RWPE1 (cell line): ENCODE data around the gene BTG4.

Experiments used
- CTCF ChIA-PET: fragments of 350-600 bp; sonication (Branson Sonifier 250); formaldehyde crosslinking; extraction: SDS; loops from one replicate; lab custom pipeline; 2021; lab: Yijun Ruan, JAX
- POLR2A ChIA-PET: fragments of 400-600 bp; formaldehyde crosslinking; extraction: SDS; loops from one replicate; lab custom pipeline; 2020; ENCODE audit warnings: antibody characterized with exemption; ENCODE audit not compliant: low non-redundant PET; lab: Yijun Ruan, JAX
- DNase-seq: peaks from one replicate; pipeline ENCODE4 v3.0.0; 2012; ENCODE audit warnings: low spot score
- H3K27ac ChIP-seq: fragments of 450-650 bp; 2 replicates; pipeline ENCODE4 v1.5.1; 2017
- TF ChIP-seq, protein P1 (sequence below): fragments of 450-650 bp; conservative IDR thresholded peaks from 2 replicates; pipeline ENCODE4 v1.5.1; 2017; ENCODE audit warnings: low read depth, mild to moderate bottlenecking

BTG4 gene

DNA sequence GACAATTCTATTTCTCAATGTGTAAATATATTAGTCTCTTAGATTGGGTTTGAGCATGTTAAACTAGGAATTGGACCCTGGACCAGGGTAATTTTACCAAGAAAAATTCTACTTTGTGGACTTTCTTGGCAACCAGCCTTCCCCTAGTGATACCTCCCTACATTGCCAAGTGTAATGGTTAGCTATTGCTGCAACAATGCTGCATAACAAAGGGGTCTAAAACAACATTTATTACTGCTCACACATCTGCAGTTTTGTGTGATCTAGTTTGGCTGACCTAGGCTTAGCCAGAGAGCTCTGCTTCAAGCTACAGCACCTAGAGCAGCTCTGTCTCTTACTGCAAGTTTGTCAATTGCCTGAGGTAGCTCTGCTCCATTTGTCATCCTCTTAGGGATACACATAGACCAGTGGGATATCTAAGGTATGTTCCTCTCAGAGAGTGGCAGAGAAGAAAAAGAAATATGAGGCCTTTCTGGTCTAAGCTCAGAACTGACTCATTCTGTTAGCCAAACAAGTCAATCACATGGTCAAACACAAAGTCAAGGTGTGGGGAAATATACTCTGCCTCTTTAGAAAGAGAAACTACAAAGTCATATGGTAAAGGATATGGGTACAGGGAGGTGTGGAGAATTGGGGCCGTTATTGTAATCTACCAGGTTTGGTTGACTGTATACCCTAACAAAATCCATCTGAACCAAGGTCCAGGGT, 26.4 kb upstream of the BTG4 start:
- DNase-seq: no peak
- TF ChIP-seq, protein P1, sequence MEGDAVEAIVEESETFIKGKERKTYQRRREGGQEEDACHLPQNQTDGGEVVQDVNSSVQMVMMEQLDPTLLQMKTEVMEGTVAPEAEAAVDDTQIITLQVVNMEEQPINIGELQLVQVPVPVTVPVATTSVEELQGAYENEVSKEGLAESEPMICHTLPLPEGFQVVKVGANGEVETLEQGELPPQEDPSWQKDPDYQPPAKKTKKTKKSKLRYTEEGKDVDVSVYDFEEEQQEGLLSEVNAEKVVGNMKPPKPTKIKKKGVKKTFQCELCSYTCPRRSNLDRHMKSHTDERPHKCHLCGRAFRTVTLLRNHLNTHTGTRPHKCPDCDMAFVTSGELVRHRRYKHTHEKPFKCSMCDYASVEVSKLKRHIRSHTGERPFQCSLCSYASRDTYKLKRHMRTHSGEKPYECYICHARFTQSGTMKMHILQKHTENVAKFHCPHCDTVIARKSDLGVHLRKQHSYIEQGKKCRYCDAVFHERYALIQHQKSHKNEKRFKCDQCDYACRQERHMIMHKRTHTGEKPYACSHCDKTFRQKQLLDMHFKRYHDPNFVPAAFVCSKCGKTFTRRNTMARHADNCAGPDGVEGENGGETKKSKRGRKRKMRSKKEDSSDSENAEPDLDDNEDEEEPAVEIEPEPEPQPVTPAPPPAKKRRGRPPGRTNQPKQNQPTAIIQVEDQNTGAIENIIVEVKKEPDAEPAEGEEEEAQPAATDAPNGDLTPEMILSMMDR: no peak
- ChIA-PET CTCF (interaction anchor here (0.7 kb wide), 1 partner anchor 1598 kb away, joined by 4 read pairs; no protein-coding TSS in a partner anchor), POLR2A (no interaction called here)
- H3K27ac ChIP-seq: no peak overlapping the region

DNA sequence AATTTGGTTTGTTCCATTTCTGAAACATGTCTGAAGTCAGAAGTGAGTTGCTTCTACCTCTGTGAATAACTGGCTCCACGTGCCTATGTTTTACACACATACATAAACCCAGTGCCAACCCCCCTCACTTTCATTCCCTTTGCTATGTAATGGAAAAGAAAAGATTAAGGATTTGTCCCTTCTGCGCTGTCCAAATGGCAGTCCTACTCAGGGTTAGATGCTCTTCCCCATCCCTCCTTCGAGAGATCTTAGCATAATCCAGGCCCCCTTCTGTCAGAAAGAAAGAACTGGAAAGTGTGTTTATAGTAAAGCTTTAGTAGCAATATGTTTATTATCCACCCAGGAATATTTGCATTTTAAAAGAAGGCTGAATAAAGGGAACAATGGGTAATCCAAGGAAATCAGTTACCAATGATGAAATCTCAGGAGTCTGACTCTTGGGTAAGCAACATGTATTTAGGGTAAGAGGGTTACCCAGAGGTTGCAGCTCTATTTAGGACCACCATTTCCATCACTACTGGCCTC, 25.2 kb upstream of the BTG4 start:
- CTCF ChIA-PET: no interaction called here

DNA sequence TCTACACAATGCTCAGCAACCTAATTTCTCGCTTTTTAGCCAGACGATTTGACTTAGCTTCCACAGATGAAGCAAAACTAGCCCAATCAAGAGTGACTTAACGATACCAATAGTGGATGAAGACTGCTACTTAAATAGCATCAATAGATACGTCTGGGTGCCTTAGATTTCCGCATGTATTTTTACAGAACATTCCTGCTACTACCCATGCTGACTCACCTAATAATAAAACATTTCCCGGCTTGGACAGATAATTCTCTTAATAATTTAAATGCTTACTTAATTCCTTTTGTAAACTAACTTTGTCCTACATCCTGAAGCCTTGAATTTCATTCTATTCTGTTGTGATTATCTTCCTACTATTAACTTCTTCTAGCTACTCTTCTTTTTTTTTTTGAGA, 23.1 kb upstream of the BTG4 start:
- no peak for DNase-seq
- H3K27ac ChIP-seq: no peak overlapping the region
- TF ChIP-seq, protein P1: no peak
- POLR2A ChIA-PET: no interaction called here
- CTCF ChIA-PET: no interaction called here

More for the DNA sequence above, 25.2 kb upstream of the BTG4 start:
- POLR2A ChIA-PET: no interaction called here
- no peak for DNase-seq
- no peak overlapping the region for H3K27ac ChIP-seq
- TF ChIP-seq, protein P1: no peak

DNA sequence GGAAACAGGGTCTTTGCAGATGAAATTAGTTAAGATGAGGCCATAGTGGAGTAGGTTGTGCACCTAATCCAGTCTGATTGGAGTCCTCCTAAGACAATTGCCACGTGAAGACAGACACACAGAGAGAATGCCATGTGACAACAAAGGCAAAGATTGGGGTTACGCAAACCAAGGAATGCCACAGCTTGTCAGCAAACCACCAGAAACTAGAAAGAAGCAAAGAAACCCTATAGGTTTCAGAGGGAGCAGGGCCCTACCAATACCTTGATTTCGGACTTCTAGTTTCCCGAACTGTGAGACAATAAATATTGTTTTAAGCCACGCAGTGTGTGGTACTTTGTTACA, 20.2 kb upstream of the BTG4 start:
- POLR2A ChIA-PET: no interaction called here
- TF ChIP-seq, protein P1: no peak
- H3K27ac ChIP-seq: no peak overlapping the region
- no peak for DNase-seq
- CTCF ChIA-PET: no interaction called here

DNA sequence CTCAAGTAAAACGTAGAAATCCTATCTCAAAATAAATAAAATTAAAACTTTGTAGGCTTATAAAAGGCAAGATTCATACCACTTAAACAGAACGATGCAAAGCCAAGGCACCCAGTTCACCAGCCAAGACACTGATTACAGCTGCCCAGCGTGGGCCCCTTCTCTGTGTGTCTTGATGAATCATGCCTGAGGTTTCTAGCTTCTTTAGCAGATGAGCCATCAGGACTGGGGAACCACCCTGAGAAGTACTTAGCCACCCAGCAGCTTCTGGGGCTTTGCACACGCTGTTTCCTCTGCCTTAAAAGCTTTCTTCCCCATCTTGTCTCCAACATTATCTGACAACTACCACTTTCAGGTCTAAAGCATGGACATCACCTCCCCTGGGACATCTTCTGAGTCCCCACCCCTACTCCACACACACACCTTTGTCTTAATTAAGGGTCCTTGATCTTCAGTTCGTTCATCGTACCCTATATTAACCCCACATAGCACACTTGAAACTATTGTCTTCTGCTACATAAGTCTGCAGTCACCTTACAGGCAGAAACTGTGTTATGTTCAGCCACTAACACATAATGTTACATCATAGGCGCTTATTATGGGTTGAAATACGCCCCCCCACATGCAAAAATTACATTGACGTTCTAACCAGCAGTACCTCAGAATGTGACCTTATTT, 19.6 kb upstream of the BTG4 start:
- peak; percentile 87 for DNase-seq
- no peak overlapping the region for H3K27ac ChIP-seq
- CTCF ChIA-PET: no interaction called here
- TF ChIP-seq, protein P1: no peak
- POLR2A ChIA-PET: interaction anchor here (0.6 kb wide), 1 partner anchor 405 kb away, joined by 3 read pairs; no protein-coding TSS in a partner anchor

DNA sequence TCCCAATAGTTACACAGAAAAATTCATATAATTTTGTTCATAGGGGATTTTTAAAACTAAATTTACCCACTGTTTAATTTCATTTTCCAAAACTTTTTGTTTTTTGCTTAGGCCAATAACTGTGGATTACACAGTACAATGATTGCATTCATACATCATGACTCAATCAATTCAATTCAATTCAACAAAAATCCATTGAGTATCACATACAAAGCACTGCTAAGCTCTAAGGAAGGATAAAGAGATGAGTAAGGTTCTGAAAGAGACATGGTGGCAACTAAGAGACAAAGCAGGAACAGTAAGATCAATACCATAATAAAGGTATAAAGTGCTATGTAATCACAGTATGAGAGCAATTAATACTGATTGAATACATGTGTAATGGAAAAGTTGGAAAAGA, 18.9 kb upstream of the BTG4 start:
- POLR2A ChIA-PET: interaction anchor here (0.6 kb wide), 1 partner anchor 406 kb away, joined by 3 read pairs; no protein-coding TSS in a partner anchor
- TF ChIP-seq, protein P1: no peak
- DNase-seq: no peak
- H3K27ac ChIP-seq: no peak overlapping the region
- CTCF ChIA-PET: no interaction called here
